Neuronal stem cell (in vitro differentiated cells): ENCODE data around the gene HOXC12.

Experiments used
- DNase-seq: peaks from one replicate; pipeline ENCODE4 v3.0.0-alpha.2; 2013; ENCODE audit warnings: low spot score
- H2AFZ ChIP-seq: one replicate; pipeline ENCODE4 v1.6.1; 2013; ENCODE audit warnings: mild to moderate bottlenecking, low read length, inconsistent platforms
- H2AK5ac ChIP-seq: 2 replicates; pipeline ENCODE4 v1.6.1; 2013; ENCODE audit warnings: low read depth, mild to moderate bottlenecking, inconsistent platforms, low read length, moderate library complexity, mixed read lengths
- H2BK120ac ChIP-seq: 2 replicates; pipeline ENCODE4 v1.6.1; 2013; ENCODE audit warnings: low read depth, mild to moderate bottlenecking, inconsistent platforms, low read length, moderate library complexity, mixed read lengths
- H2BK12ac ChIP-seq: one replicate; pipeline ENCODE4 v1.6.1; 2013; ENCODE audit warnings: low read length, inconsistent platforms
- H2BK15ac ChIP-seq: 2 replicates; pipeline ENCODE4 v1.6.1; 2013; ENCODE audit warnings: mild to moderate bottlenecking, low read length, inconsistent platforms, mixed read lengths
- H2BK5ac ChIP-seq: one replicate; pipeline ENCODE4 v1.6.1; 2013; ENCODE audit warnings: inconsistent platforms, mild to moderate bottlenecking, low read length, moderate library complexity
- H3K14ac ChIP-seq: one replicate; pipeline ENCODE4 v1.6.1; 2013; ENCODE audit warnings: low read length, inconsistent platforms
- H3K18ac ChIP-seq: 2 replicates; pipeline ENCODE4 v1.6.1; 2013; ENCODE audit warnings: low read length, inconsistent platforms
- H3K23ac ChIP-seq: 2 replicates; pipeline ENCODE4 v1.6.1; 2013; ENCODE audit warnings: low read depth, mild to moderate bottlenecking, mixed read lengths, low read length, inconsistent platforms; ENCODE audit not compliant: poor library complexity
- H3K27ac ChIP-seq: replicated peaks from 3 replicates; pipeline ENCODE4 v1.5.1; 2013; ENCODE audit warnings: low read length, inconsistent platforms
- H3K27me3 ChIP-seq, 3 experiments: 2 replicates each; pipeline ENCODE4 v1.6.1; 2013; ENCODE audit warnings: low read length in 3 of 3, mild to moderate bottlenecking in 2 of 3, inconsistent platforms in 1 of 3, low read depth in 1 of 3, mixed read lengths in 1 of 3, moderate library complexity in 1 of 3; ENCODE audit not compliant: control insufficient read depth in 3 of 3, insufficient read depth in 3 of 3
- H3K36me3 ChIP-seq, 2 donors: replicated peaks in 1 of 2; 2 replicates each; pipeline ENCODE4 v1.6.1; 2013; ENCODE audit warnings: low read length in 2 of 2; ENCODE audit not compliant: control insufficient read depth in 2 of 2, insufficient read depth in 2 of 2
- H3K4ac ChIP-seq: 2 replicates; pipeline ENCODE4 v1.6.1; 2013; ENCODE audit warnings: inconsistent platforms, mild to moderate bottlenecking, low read length, moderate library complexity
- H3K4me1 ChIP-seq, 2 donors: 1 replicate in 1 of 2; 2 replicates in 1 of 2; pipeline ENCODE4 v1.6.1; 2013; ENCODE audit warnings: low read length in 2 of 2, low read depth in 1 of 2; ENCODE audit not compliant: control insufficient read depth in 2 of 2, insufficient read depth in 1 of 2
- H3K4me2 ChIP-seq: one replicate; pipeline ENCODE4 v1.6.1; 2013; ENCODE audit warnings: mild to moderate bottlenecking, low read length, inconsistent platforms; ENCODE audit not compliant: insufficient read depth, poor library complexity, severe bottlenecking
- H3K4me3 ChIP-seq, 2 donors: 2 replicates each; pipeline ENCODE4 v1.5.1; 2013; ENCODE audit warnings: low read length in 2 of 2, mild to moderate bottlenecking in 2 of 2, inconsistent platforms in 1 of 2, moderate library complexity in 1 of 2
- H3K79me1 ChIP-seq: one replicate; pipeline ENCODE4 v1.6.1; 2013; ENCODE audit warnings: low read depth, mild to moderate bottlenecking, inconsistent platforms, low read length, moderate library complexity
- H3K9ac ChIP-seq: one replicate; pipeline ENCODE4 v1.6.1; 2013; ENCODE audit warnings: mild to moderate bottlenecking, low read depth, low read length, inconsistent platforms; ENCODE audit not compliant: poor library complexity
- H3K9me3 ChIP-seq, 2 donors: replicated peaks in 1 of 2; 2 replicates each; pipeline versions ENCODE3 to v1.6.1; 2013; ENCODE audit warnings: low read length in 2 of 2, mild to moderate bottlenecking in 2 of 2, inconsistent platforms in 1 of 2, low read depth in 1 of 2, mixed read lengths in 1 of 2, moderate library complexity in 1 of 2; ENCODE audit not compliant: control insufficient read depth in 2 of 2, insufficient read depth in 1 of 2
- H4K8ac ChIP-seq: one replicate; pipeline ENCODE4 v1.6.1; 2013; ENCODE audit warnings: low read depth, mild to moderate bottlenecking, inconsistent platforms, low read length, moderate library complexity
- H4K91ac ChIP-seq: one replicate; pipeline ENCODE4 v1.6.1; 2013; ENCODE audit warnings: low read length, low read depth, mild to moderate bottlenecking, inconsistent platforms; ENCODE audit not compliant: poor library complexity
- WGBS, 2 donors: extraction: QIAGEN DNeasy Blood & Tissue Kit; methylation state at CpG; one replicate each; pipeline ENCODE4 v1.1.7; 2013; ENCODE audit warnings: missing lambda C conversion rate in 2 of 2, mixed read lengths in 1 of 2; ENCODE audit not compliant: insufficient read length in 2 of 2, insufficient replicate concordance in 1 of 2; ENCODE audit errors: extremely low coverage in 2 of 2; 5-methylcytosine and 5-hydroxymethylcytosine counted together

Gene HOXC12

GRCh38 chr12:53953831-53954693, 641 bp upstream of the HOXC12 start:
- Histone ChIP-seq H2BK5ac (no peak overlapping the region), H2BK120ac (no peak overlapping the region), H3K4me2 (no peak overlapping the region), H3K9ac (no peak overlapping the region), H3K4ac (no peak overlapping the region), H3K27ac (no peak overlapping the region), H2AFZ (no peak overlapping the region), H2BK15ac (no peak overlapping the region), H3K4me3 (peak overlapping the region in 1 of 2 donors; percentile 5), H3K36me3 (no peaks in the 10 kb centered on the region), H3K4me1 (no peaks in the 10 kb centered on the region), H3K18ac (no peak overlapping the region), H3K9me3 (peaks cover 0 to 15% of the 10 kb centered on the region in 2 donors), H3K14ac (no peak overlapping the region), H3K79me1 (peaks cover 3% of the 10 kb centered on the region), H2AK5ac (no peak overlapping the region), H3K23ac (no peak overlapping the region), H4K8ac (no peak overlapping the region), H2BK12ac (no peak overlapping the region), H3K27me3 (peaks cover 90 to 100% (median 98%) of the 10 kb centered on the region in 3 experiments), H4K91ac (no peak overlapping the region)
- no peak for DNase-seq
- WGBS, 2 donors = no CpG with 5 or more reads among the region's 19 CpGs

- H3K4me2 ChIP-seq = no peak overlapping the region
Observed at GRCh38 chr12:53955036-53955775, 503 bp downstream of the HOXC12 start.

GRCh38 chr12:53955776-53956250, 1.1 kb downstream of the HOXC12 start:
- Histone ChIP-seq H4K8ac (no peak overlapping the region), H2BK15ac (no peak overlapping the region), H3K23ac (no peak overlapping the region), H3K36me3 (no peaks in the 10 kb centered on the region), H3K4me3 (no peak overlapping the region), H2BK12ac (no peak overlapping the region), H3K79me1 (peaks cover 3% of the 10 kb centered on the region), H2AK5ac (no peak overlapping the region), H3K4me1 (no peaks in the 10 kb centered on the region), H3K4me2 (no peak overlapping the region), H3K14ac (no peak overlapping the region), H2AFZ (no peak overlapping the region), H2BK120ac (no peak overlapping the region), H2BK5ac (no peak overlapping the region), H4K91ac (no peak overlapping the region), H3K4ac (no peak overlapping the region), H3K18ac (no peak overlapping the region), H3K9ac (no peak overlapping the region), H3K9me3 (peaks cover 0 to 18% of the 10 kb centered on the region in 2 donors), H3K27ac (no peak overlapping the region), H3K27me3 (peaks cover 88 to 100% (median 98%) of the 10 kb centered on the region in 3 experiments)
- DNase-seq = no peak
- WGBS, 2 donors = 100% methylated on average over 1 of the region's 10 CpGs; no CpG with 5 or more reads in 1 of the 2 donors

More at GRCh38 chr12:53955036-53955775, 503 bp downstream of the HOXC12 start:
- no peak overlapping the region for H4K91ac ChIP-seq
- H3K4ac ChIP-seq = no peak overlapping the region
- H3K9me3 ChIP-seq = peaks cover 0 to 18% of the 10 kb centered on the region in 2 donors
- no peaks in the 10 kb centered on the region for H3K4me1 ChIP-seq
- no peak overlapping the region for H2BK5ac ChIP-seq
- H3K27me3 ChIP-seq = peaks cover 88 to 100% (median 98%) of the 10 kb centered on the region in 3 experiments
- no peak overlapping the region for H2BK12ac ChIP-seq
- H3K27ac ChIP-seq = no peak overlapping the region
- H2AK5ac ChIP-seq = no peak overlapping the region
- peak overlapping the region; percentile 22 for H2AFZ ChIP-seq
- peak overlapping the region; percentile 98 for H3K23ac ChIP-seq
- H3K79me1 ChIP-seq = peaks cover 3% of the 10 kb centered on the region
- H3K9ac ChIP-seq = no peak overlapping the region
- no peak overlapping the region for H3K4me3 ChIP-seq
- H3K18ac ChIP-seq = no peak overlapping the region
- H3K36me3 ChIP-seq = no peaks in the 10 kb centered on the region
- no peak overlapping the region for H4K8ac ChIP-seq
- H3K14ac ChIP-seq = no peak overlapping the region
- no CpG with 5 or more reads among the region's 86 CpGs for WGBS, 2 donors
- H2BK120ac ChIP-seq = no peak overlapping the region
- H2BK15ac ChIP-seq = no peak overlapping the region
- no peak for DNase-seq
